GM19023 (cell line): ENCODE results near the gene SLC28A1.
"Not testable (repeated sequence)": the region's sequence is repeated elsewhere in the genome, so short reads cannot be mapped to it uniquely, and the experiment has no call there.

Experiments
- ATAC-seq: cut with Tn5 transposase; IDR thresholded peaks from one replicate; pipeline ENCODE4 v1.9.1; 2021; ENCODE audit warnings: mild to moderate bottlenecking, moderate library complexity; ENCODE audit not compliant: unreplicated experiment

Gene SLC28A1

GRCh38 chr15:84883916-84884781, at the start of gene SLC28A1:
Gene SLC28A1, plus strand, starts transcription at chr15:84884662. Its CDS starts 3,099 bp downstream, at chr15:84887761.
- ATAC-seq: no peak

- no peak for ATAC-seq
These were observed 49.5 kb upstream of the SLC28A1 start for GRCh38 chr15:84834969-84835368.

GRCh38 chr15:84835661-84836337, 48.7 kb upstream of the SLC28A1 start:
- ATAC-seq: no peak

- ATAC-seq: no peak
These were observed 47.6 kb upstream of the SLC28A1 start for GRCh38 chr15:84836844-84837243.

- no peak for ATAC-seq
These were observed 44.7 kb upstream of the SLC28A1 start for GRCh38 chr15:84839714-84840113.

- ATAC-seq: no peak
These were observed 44.2 kb upstream of the SLC28A1 start for GRCh38 chr15:84840255-84840654.

- ATAC-seq: no peak
These were observed 43.6 kb upstream of the SLC28A1 start for GRCh38 chr15:84840741-84841429.

- ATAC-seq: no peak
These were observed 41.7 kb upstream of the SLC28A1 start for GRCh38 chr15:84842781-84843180.

- ATAC-seq: no peak
These were observed 39.5 kb upstream of the SLC28A1 start for GRCh38 chr15:84844964-84845363.

- not testable (repeated sequence) for ATAC-seq
These were observed 38.8 kb upstream of the SLC28A1 start for GRCh38 chr15:84845631-84846030.

- ATAC-seq: no peak
These were observed 38.2 kb upstream of the SLC28A1 start for GRCh38 chr15:84846269-84846668.

GRCh38 chr15:84847382-84847781, 37.1 kb upstream of the SLC28A1 start:
- no peak for ATAC-seq

GRCh38 chr15:84852212-84852611, 32.2 kb upstream of the SLC28A1 start:
- no peak for ATAC-seq

GRCh38 chr15:84855136-84855535, 29.3 kb upstream of the SLC28A1 start:
- no peak for ATAC-seq

GRCh38 chr15:84855765-84856164, 28.7 kb upstream of the SLC28A1 start:
- no peak for ATAC-seq

- no peak for ATAC-seq
These were observed 27.6 kb upstream of the SLC28A1 start for GRCh38 chr15:84856731-84857417.

GRCh38 chr15:84857418-84858004, 27.0 kb upstream of the SLC28A1 start:
- no peak for ATAC-seq

- ATAC-seq: no peak
These were observed 26.2 kb upstream of the SLC28A1 start for GRCh38 chr15:84858231-84858630.

GRCh38 chr15:84859144-84859543, 25.3 kb upstream of the SLC28A1 start:
- ATAC-seq: no peak

GRCh38 chr15:84859651-84860050, 24.8 kb upstream of the SLC28A1 start:
- no peak for ATAC-seq

- no peak for ATAC-seq
These were observed 22.7 kb upstream of the SLC28A1 start for GRCh38 chr15:84861781-84862180.
